HEK293 (cell line): Measurements from ENCODE around the gene ATG4B.
"Not testable (repeated sequence)": the region's sequence is repeated elsewhere in the genome, so short reads cannot be mapped to it uniquely, and the experiment has no call there.

Source experiments
- CTCF ChIA-PET: fragments of 350-600 bp; formaldehyde crosslinking; extraction: SDS; loops from one replicate; lab custom pipeline; 2021; ENCODE audit warnings: antibody characterized with exemption; lab: Yijun Ruan, JAX
- POLR2A ChIA-PET: fragments of 300-600 bp; formaldehyde crosslinking; extraction: SDS; loops from one replicate; lab custom pipeline; 2020; ENCODE audit warnings: antibody characterized with exemption, inconsistent platforms; lab: Yijun Ruan, JAX
- H3K27ac ChIP-seq: fragments of 200-500 bp; sonication (Bioruptor generic); 2 replicates; pipeline ENCODE4 v1.5.1; 2014; ENCODE audit warnings: low read depth, low read length, control low read depth, inconsistent platforms; ENCODE audit errors: extremely low read depth
- H3K36me3 ChIP-seq, 2 experiments: fragments of 200-500 bp in 1 of 2; sonication (Bioruptor generic) in 1 of 2; 1 replicate in 1 of 2; 2 replicates in 1 of 2; pipeline ENCODE4 v1.5.1; 2014 to 2017; ENCODE audit warnings: inconsistent platforms in 2 of 2, low read length in 2 of 2; ENCODE audit not compliant: control insufficient read depth in 2 of 2, insufficient read depth in 1 of 2
- H3K4me1 ChIP-seq: fragments of 200-500 bp; sonication (Bioruptor generic); 2 replicates; pipeline ENCODE4 v1.5.1; 2014; ENCODE audit warnings: mild to moderate bottlenecking, low read length, inconsistent platforms; ENCODE audit not compliant: control insufficient read depth, insufficient read depth
- H3K4me3 ChIP-seq: 2 replicates; pipeline ENCODE4 v1.5.1; 2011; ENCODE audit warnings: low read depth, mild to moderate bottlenecking, control low read depth, low read length, moderate library complexity
- H3K9me3 ChIP-seq: fragments of 200-500 bp; sonication (Bioruptor generic); 2 replicates; pipeline ENCODE4 v1.5.1; 2014; ENCODE audit warnings: low read depth, low read length, inconsistent platforms; ENCODE audit not compliant: control insufficient read depth, insufficient read depth
- BCL11A ChIP-seq: fragments of 450-650 bp; formaldehyde crosslinking; IDR thresholded peaks from 2 replicates; pipeline ENCODE4 v1.5.1; 2016; ENCODE audit warnings: low read depth, missing biosample characterization, missing genetic modification characterization
- IKZF3 ChIP-seq: fragments of 450-650 bp; IDR thresholded peaks from 2 replicates; pipeline ENCODE4 v1.5.0; 2018; ENCODE audit warnings: missing biosample characterization, mild to moderate bottlenecking, missing genetic modification characterization, moderate library complexity
- TRIM28 ChIP-seq: IDR thresholded peaks from 2 replicates; pipeline ENCODE4 v1.6.1; 2011; ENCODE audit warnings: low read length, control low read depth, borderline replicate concordance
- ZFHX2 ChIP-seq: fragments of 450-650 bp; formaldehyde crosslinking; conservative IDR thresholded peaks from 2 replicates; pipeline ENCODE4 v1.5.1; 2016; ENCODE audit warnings: missing biosample characterization, missing genetic modification characterization
- ZNF16 ChIP-seq: fragments of 450-650 bp; formaldehyde crosslinking; IDR thresholded peaks from 2 replicates; pipeline ENCODE4 v1.5.1; 2016; ENCODE audit warnings: low read depth, missing biosample characterization, missing genetic modification characterization
- ZNF19 ChIP-seq: fragments of 450-650 bp; formaldehyde crosslinking; IDR thresholded peaks from 2 replicates; pipeline ENCODE4; 2016; ENCODE audit warnings: missing biosample characterization, missing genetic modification characterization, low read depth
- ZNF239 ChIP-seq: fragments of 450-650 bp; formaldehyde crosslinking; IDR thresholded peaks from 2 replicates; pipeline ENCODE4 v1.5.1; 2016; ENCODE audit warnings: missing biosample characterization, missing genetic modification characterization
- ZNF341 ChIP-seq: fragments of 450-650 bp; formaldehyde crosslinking; IDR thresholded peaks from 2 replicates; pipeline ENCODE4; 2016; ENCODE audit warnings: low read depth, missing biosample characterization, missing genetic modification characterization
- ZNF514 ChIP-seq: fragments of 450-650 bp; formaldehyde crosslinking; IDR thresholded peaks from 2 replicates; pipeline ENCODE4 v1.5.1; 2016; ENCODE audit warnings: missing biosample characterization, missing genetic modification characterization
- ZNF670 ChIP-seq: fragments of 450-650 bp; formaldehyde crosslinking; IDR thresholded peaks from 2 replicates; pipeline ENCODE4 v1.5.1; 2016; ENCODE audit warnings: missing biosample characterization, missing genetic modification characterization, low read depth
- ZNF677 ChIP-seq: fragments of 450-650 bp; IDR thresholded peaks from 2 replicates; pipeline ENCODE4 v1.5.0; 2018; ENCODE audit warnings: missing biosample characterization, mild to moderate bottlenecking, missing genetic modification characterization, moderate library complexity
- TF ChIP-seq, protein P1 (sequence below): fragments of 450-650 bp; formaldehyde crosslinking; IDR thresholded peaks from 2 replicates; pipeline ENCODE4 v1.5.1; 2016; ENCODE audit warnings: missing biosample characterization, missing genetic modification characterization, low read depth
- TF ChIP-seq, protein P2 (sequence below): fragments of 450-650 bp; formaldehyde crosslinking; IDR thresholded peaks from 2 replicates; pipeline ENCODE4 v1.5.1; 2017; ENCODE audit warnings: missing biosample characterization, missing genetic modification characterization
- TF ChIP-seq, protein P3 (sequence below): fragments of 450-650 bp; formaldehyde crosslinking; IDR thresholded peaks from 2 replicates; pipeline ENCODE4 v1.5.1; 2017; ENCODE audit warnings: missing biosample characterization, missing genetic modification characterization

The ATG4B gene

DNA sequence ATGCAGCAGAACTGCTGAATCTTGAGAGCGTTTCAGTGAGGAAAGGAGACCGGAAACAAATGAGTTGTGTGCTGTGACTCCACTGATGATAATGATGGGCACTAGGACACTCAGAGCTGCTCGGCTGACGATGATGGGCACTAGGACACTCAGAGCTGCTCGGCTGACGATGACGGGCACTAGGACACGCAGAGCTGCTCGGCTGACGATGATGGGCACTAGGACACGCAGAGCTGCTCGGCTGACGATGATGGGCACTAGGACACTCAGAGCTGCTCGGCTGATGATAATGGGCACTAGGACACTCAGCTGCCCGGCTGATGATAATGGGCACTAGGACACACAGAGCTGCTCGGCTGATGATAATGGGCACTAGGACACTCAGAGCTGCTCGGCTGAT lies 47.6 kb upstream of the ATG4B start:
- H3K27ac ChIP-seq, H3K4me3 ChIP-seq, H3K9me3 ChIP-seq, H3K4me1 ChIP-seq, POLR2A ChIA-PET, CTCF ChIA-PET: not testable (repeated sequence)
- H3K36me3 ChIP-seq: peaks cover 15 to 79% of the 10 kb centered on the region in 2 experiments; a peak in 2 of 3 replicates

DNA sequence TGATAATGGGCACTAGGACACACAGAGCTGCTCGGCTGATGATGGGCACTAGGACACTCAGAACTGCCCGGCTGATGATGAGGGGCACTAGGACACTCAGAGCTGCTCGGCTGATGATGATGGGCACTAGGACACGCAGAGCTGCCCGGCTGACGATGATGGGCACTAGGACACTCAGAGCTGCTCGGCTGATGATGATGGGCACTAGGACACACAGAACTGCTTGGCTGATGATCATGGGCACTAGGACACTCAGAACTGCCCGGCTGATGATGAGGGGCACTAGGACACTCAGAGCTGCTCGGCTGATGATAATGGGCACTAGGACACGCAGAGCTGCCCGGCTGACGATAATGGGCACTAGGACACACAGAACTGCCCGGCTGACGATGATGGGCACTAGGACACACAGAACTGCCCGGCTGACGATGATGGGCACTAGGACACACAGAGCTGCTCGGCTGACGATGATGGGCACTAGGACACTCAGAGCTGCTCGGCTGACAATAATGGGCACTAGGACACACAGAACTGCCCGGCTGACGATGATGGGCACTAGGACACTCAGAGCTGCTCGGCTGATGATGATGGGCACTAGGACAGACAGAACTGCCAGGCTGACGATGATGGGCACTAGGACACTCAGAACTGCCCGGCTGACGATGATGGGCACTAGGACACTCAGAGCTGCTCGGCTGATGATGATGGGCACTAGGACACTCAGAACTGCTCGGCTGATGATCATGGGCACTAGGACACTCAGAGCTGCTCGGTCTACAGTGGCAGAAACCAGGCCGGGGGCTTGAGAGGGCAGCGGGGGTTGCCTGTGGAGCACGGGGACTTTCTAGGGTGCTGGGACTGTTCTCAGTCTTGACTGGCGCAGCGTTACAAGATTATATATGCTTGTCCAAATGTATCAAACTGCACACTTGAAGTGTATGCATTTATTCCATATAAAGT lies 46.7 kb upstream of the ATG4B start:
- H3K9me3 ChIP-seq, H3K4me3 ChIP-seq, CTCF ChIA-PET, H3K27ac ChIP-seq, H3K4me1 ChIP-seq: not testable (repeated sequence)
- POLR2A ChIA-PET: interaction anchor here (0.6 kb wide), 1 partner anchor 287 kb away, joined by 3 read pairs; no protein-coding TSS in a partner anchor
- H3K36me3 ChIP-seq: peaks cover 15 to 77% of the 10 kb centered on the region in 2 experiments; a peak in 2 of 3 replicates

DNA sequence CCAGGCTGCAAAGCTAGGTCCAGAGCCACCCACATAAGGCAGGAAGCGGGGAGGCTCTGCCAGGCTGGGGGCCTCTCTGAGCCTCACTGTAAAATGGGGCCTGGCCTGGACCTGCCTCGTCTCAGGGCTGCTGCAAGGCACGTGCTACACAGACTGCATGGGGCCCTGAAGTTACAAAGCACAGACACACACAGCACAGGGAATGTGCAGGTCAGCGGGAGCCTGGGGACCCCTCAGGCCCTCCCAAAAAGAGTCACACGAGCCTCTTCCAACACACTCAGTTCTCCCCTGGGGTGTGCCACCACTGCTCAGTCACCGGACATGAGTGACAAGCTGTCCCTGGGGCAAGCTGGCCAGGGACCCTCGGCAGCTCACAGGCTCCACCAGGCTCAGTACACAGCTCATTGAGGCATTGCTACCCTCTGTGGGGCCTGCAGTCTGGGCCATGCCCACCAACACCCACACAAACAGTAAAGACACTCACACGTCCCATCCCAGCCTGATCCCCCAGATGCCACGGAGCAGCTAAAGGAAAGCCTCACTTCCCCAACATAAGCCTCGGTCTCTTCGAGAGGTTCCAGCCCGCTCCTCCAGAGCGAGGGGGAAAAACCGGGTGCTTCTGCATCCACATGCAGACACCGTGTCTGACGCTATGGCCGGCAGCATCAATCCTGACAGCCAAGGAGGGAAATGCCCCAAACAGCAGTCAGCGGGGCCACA lies 45.2 kb upstream of the ATG4B start:
- Histone ChIP-seq H3K36me3 (peaks cover 15 to 69% of the 10 kb centered on the region in 2 experiments; a peak in 2 of 3 replicates), H3K27ac (no peak overlapping the region), H3K4me3 (no peak overlapping the region), H3K9me3 (no peaks in the 10 kb centered on the region), H3K4me1 (no peaks in the 10 kb centered on the region)
- no peak for TF ChIP-seq ZFHX2 (tag by site-specific recombination)
- no peak for TF ChIP-seq IKZF3 (tag by site-specific recombination)
- TF ChIP-seq ZNF19 (tag by site-specific recombination): no peak
- no peak for TF ChIP-seq BCL11A (tag by site-specific recombination)
- TF ChIP-seq ZNF239: no peak
- no peak for TF ChIP-seq TRIM28
- TF ChIP-seq, protein P1, sequence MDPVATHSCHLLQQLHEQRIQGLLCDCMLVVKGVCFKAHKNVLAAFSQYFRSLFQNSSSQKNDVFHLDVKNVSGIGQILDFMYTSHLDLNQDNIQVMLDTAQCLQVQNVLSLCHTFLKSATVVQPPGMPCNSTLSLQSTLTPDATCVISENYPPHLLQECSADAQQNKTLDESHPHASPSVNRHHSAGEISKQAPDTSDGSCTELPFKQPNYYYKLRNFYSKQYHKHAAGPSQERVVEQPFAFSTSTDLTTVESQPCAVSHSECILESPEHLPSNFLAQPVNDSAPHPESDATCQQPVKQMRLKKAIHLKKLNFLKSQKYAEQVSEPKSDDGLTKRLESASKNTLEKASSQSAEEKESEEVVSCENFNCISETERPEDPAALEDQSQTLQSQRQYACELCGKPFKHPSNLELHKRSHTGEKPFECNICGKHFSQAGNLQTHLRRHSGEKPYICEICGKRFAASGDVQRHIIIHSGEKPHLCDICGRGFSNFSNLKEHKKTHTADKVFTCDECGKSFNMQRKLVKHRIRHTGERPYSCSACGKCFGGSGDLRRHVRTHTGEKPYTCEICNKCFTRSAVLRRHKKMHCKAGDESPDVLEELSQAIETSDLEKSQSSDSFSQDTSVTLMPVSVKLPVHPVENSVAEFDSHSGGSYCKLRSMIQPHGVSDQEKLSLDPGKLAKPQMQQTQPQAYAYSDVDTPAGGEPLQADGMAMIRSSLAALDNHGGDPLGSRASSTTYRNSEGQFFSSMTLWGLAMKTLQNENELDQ (tag by site-specific recombination): no peak
- TF ChIP-seq, protein P2, sequence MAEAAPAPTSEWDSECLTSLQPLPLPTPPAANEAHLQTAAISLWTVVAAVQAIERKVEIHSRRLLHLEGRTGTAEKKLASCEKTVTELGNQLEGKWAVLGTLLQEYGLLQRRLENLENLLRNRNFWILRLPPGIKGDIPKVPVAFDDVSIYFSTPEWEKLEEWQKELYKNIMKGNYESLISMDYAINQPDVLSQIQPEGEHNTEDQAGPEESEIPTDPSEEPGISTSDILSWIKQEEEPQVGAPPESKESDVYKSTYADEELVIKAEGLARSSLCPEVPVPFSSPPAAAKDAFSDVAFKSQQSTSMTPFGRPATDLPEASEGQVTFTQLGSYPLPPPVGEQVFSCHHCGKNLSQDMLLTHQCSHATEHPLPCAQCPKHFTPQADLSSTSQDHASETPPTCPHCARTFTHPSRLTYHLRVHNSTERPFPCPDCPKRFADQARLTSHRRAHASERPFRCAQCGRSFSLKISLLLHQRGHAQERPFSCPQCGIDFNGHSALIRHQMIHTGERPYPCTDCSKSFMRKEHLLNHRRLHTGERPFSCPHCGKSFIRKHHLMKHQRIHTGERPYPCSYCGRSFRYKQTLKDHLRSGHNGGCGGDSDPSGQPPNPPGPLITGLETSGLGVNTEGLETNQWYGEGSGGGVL (tag by site-specific recombination): no peak
- no peak for TF ChIP-seq ZNF514 (tag by site-specific recombination)
- TF ChIP-seq, protein P3, sequence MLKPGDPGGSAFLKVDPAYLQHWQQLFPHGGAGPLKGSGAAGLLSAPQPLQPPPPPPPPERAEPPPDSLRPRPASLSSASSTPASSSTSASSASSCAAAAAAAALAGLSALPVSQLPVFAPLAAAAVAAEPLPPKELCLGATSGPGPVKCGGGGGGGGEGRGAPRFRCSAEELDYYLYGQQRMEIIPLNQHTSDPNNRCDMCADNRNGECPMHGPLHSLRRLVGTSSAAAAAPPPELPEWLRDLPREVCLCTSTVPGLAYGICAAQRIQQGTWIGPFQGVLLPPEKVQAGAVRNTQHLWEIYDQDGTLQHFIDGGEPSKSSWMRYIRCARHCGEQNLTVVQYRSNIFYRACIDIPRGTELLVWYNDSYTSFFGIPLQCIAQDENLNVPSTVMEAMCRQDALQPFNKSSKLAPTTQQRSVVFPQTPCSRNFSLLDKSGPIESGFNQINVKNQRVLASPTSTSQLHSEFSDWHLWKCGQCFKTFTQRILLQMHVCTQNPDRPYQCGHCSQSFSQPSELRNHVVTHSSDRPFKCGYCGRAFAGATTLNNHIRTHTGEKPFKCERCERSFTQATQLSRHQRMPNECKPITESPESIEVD (tag by site-specific recombination): no peak
- TF ChIP-seq ZNF670 (tag by site-specific recombination): no peak
- no peak for TF ChIP-seq ZNF341 (tag by site-specific recombination)
- no peak for TF ChIP-seq ZNF16 (tag by site-specific recombination)
- TF ChIP-seq ZNF677 (tag by site-specific recombination): no peak
- ChIA-PET CTCF (no interaction called here), POLR2A (no interaction called here)
